GM21447 (cell line): ENCODE data around the gene SRSF8.

Experiments
- ATAC-seq: cut with Tn5 transposase; IDR thresholded peaks from one replicate; pipeline ENCODE4 v1.9.1; 2021; ENCODE audit not compliant: unreplicated experiment

The SRSF8 gene

DNA sequence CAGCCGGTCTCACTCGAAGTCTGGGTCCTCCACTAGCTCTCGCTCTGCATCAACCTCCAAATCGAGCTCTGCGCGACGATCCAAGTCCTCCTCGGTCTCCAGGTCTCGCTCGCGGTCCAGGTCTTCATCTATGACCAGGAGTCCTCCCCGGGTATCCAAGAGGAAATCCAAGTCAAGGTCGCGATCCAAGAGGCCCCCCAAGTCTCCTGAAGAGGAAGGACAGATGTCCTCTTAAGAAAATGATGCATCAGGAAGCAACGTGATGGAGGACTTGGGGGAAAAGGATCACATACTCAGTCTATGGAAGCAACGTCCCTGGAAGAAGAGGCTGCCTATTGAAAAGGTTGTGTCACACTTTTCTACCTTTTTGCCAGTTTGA, 1.1 kb downstream of the SRSF8 start:
- peak; percentile 3 for ATAC-seq

DNA sequence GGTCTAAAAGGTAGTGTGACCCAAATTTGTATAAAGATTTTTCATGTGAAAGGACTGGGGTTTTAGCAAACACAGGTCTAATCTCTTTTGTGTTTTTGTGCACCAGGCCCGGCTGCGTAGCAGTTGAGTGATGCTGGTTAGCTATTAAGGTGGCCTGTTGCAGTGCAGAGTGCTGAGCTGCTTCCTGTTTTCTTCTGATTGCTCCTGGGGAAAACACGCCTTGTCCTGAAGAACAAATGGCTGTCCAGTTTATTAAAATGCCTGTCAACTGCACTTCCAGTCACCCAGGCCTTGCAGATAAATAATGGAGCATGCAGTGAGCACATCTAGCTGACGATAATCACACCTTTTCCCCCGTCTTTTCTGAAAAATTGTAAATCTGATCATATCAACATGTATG, 1.8 kb downstream of the SRSF8 start:
- ATAC-seq = peak; percentile 82

DNA sequence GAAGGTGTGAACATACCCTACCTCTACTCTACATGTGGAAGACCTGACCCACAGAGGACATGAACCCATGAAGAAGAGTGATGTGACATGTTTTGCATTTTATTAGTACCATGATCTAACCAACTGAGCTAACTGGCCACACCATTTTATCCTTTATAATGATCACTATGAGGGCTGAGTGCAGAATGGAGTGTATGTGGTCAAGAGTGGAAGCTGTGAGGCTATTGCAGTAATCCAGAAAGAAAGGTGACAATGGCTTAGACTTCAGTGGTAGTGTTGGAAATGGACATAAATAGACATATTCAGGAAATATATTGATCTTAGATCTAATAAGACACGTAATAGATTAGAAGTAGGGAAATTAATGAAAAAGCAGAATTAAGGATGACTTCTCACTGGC, 3.8 kb downstream of the SRSF8 start:
- ATAC-seq = no peak

DNA sequence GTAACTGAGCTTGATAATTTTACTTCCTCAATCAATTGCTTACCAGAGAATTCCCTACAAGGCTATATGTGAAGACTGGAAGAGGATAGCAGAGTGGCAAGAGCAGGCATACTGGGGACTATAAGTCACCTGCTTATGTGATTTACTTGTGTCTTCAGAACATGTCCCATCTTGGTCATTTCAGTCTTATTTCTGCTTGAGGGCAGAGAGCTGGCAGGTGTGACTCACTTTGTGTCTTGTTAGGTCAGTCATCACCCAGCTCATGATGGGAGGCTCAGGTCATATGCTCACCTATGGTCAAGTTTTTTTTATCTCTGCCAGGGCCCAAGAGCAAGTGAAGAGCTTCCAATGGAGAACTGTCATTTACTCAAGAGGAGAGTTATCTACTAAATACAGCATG, 6.2 kb downstream of the SRSF8 start:
- ATAC-seq = no peak

DNA sequence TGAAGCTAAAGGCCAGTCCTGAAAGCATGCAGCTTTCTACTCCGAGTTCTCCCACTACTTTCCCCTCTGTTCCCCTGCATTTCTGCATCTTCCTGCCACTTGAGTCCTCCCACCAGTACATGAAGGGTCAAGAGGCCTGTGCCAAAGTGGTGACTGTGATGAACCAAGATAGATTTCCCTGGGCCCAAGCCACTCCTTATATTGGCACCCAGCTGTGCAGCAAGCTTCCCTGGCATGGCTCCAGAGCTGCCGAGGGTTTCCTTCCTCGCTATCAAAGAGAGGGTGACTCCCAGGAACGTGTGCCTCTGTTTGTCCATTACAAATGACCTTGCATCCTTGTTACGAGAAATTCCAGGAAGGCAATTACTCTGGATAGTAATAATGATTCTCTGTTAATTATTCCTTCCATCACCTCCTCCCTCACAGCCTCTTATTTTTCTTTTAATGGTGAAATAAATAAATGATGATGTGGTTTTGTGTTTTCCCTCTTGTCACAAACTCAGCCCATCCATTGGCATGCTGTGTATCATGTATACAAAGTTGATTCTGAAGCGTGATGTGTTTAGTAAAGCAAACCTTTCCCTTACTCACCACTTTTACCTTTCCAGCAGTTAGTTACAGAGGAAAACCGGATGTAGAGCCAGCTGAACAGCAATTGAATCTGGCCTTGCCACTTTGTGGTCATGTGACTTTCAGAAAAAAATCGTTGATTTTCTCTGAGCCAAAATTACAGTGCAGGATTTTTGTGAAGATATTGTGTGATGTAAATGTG, 8.3 kb downstream of the SRSF8 start:
- no peak for ATAC-seq

DNA sequence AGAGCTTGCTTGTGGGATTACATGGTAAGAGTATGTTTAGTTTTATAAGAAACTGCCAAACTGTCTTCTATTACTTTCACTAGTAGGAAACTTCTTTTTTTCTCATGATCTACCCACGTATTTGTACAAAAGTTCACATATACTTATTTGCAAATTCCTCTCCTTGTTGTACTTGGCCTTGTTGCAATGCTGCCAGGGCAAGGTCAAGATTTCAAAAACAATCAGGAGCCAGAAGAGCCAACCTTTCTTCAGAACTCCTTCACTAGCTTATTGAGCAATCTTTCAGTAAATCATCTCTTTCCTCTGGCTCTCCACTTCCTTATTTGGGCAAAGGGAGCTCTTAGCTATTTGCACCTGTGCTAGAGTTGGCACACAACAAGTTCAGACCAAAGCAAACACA, 9.7 kb downstream of the SRSF8 start:
- peak; percentile 77 for ATAC-seq

DNA sequence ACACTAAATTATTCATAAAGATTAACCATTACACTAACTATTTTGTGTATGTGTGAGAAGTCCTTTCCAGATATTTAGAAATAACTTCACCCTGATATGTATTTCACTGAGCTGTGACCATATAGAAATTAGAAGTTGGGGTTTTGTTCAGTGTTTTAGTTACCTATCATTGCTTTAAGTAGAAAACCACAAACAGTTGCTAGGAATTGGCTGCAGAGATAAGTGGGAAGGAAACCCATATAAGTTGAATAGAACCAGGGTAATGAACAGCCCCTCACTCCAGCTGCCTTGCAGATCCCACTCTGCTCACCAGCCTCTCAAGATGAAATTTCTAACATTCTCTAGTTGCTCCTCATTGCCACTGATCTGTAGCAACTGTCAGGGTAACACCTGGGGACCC, 10.3 kb downstream of the SRSF8 start:
- no peak for ATAC-seq

DNA sequence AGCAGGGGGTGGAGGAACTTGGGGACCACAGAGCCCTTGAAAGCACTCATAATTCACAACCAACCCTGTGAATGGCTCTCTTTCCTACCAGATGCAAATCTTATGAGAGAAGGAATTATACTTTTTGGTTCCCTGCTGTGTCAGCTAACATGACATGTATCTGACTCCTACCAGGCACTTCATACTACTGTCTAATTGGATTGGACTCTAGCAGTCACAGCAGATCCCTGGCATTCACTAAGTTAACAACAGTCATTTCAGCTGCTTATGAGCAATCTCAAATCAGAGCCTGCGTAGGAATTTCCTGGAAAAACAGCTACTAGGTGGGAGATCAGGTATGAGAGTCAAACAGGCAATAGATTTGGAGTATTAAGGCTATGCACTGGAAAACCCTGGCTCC, 11.8 kb downstream of the SRSF8 start:
- no peak for ATAC-seq

DNA sequence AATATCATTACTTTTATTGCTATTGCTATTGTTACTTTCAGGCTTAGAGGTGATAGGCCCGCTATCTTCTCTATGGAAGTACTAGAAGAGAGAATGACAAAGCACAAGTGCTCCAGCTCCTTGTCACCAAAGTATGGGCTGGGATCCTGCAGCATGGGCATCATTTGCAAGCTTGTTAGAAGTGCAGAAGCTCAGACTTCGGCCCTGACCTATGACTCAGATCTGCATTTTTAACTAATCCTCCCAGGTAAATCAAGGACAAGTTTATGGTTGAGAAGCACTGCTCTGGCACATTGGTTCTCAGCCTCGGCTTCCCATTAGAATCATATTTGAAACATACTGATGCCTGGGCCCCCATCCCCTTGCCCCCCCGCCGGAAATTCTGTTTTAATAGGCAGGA, 14.3 kb downstream of the SRSF8 start:
- ATAC-seq = no peak

DNA sequence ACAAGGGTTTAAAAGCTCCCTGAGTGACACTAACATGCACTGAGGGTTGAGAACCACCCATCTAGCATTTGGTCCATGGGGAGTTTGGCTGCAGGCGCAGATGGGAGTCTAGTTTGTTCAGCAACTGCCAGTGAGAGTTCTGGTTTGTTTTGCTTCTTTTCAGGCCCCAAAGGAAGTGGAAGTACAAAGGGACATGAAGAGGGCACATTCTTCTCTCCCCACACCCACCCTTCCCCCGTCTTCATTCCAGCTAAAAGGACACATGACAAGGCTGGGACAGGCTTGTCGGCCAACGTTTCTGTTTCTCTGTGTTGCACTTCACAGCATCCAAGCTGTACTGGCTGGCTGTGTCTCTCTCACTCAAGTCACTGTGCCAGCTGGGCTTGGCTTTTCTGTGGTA, 14.7 kb downstream of the SRSF8 start:
- ATAC-seq = no peak

DNA sequence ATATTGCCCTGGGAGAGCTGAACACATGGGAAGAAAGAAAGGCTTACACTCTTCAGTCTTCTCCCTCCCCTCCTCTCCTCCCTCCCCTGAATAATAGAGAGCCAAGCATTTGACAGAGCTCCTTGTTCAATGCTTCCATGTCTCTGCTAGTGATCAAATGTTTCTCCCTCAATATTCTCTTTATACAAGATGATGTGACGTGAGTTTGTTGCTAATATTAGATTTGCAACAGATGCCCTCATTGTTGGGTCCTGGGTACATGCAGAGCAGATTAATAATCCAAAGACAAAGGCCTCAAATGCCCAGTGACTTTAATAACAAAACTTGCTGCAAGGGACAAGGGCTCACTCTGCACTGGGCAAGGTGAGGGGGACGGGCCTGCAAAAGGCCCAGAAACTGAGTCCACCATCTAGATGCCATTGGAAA, 15.9 kb downstream of the SRSF8 start:
- ATAC-seq = no peak

DNA sequence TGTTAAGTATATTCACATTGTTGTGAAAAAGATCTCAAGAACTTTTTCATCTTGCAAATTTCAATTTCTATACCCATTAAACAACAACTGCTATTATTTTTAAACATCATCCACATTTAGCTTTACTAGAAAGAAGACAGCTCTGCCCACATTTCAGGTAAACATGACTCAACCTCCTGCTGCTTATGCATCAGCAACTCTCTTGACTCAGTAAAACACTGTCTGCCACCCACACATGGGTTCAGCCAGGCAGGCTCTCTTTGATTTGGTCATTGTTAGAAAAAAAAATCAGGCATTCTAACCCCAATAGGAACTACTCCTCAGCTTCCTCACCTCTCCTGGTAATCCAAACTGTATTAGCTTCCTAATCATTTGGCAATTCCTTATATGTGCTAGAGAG, 17.8 kb downstream of the SRSF8 start:
- ATAC-seq = peak; percentile 42

DNA sequence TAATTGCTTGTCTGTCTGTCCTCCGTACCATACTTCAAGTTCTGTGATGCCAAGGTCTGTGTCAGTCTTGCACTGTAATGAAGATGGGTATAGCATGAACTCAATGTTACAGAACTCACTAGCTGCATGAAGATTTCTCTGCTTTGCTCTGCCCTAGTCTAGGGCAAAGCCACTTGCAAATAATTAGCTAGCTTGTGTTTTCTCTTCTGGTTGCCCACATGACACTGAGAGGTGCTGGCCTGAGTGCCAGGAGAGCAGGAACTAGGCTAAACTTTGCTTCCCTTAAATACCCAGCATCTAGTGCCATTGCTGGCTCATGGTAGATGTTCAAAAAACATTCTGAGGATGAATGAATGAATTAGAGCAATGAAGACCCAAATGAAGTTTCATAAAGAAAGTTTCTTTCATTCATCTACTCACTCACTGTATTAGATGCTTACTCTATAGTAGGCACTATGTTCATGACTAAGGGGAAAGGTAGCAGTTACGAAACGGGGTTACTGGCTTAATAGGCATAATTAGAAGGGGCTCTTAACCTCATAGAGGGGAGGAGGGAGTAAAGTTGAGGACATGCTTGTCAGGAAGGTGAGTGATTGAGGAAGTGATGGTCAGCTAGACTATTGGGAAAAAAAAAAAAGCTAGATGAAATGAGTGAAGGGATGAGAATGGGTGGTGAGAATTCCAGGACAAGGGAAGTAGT, 18.5 kb downstream of the SRSF8 start:
- ATAC-seq = peak; percentile 14

DNA sequence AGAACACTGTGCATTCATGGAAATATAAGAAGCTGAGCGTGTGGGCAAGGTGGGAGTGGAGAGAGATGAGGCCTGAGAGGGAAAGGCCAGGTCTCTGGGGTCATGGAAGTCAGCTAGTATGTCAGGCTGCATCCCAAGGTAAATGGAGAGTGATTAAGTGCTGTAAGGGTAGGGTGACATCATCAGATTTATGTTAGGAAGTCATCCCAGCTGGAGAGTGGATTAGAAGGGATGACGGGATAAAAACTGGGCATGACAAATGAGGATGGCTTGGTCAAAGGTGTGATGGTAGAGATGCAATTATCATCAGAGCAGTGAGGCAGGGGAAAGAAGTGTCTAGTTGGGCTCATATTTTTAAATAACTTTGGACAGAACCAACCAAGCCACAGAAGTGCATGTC, 19.4 kb downstream of the SRSF8 start:
- no peak for ATAC-seq

DNA sequence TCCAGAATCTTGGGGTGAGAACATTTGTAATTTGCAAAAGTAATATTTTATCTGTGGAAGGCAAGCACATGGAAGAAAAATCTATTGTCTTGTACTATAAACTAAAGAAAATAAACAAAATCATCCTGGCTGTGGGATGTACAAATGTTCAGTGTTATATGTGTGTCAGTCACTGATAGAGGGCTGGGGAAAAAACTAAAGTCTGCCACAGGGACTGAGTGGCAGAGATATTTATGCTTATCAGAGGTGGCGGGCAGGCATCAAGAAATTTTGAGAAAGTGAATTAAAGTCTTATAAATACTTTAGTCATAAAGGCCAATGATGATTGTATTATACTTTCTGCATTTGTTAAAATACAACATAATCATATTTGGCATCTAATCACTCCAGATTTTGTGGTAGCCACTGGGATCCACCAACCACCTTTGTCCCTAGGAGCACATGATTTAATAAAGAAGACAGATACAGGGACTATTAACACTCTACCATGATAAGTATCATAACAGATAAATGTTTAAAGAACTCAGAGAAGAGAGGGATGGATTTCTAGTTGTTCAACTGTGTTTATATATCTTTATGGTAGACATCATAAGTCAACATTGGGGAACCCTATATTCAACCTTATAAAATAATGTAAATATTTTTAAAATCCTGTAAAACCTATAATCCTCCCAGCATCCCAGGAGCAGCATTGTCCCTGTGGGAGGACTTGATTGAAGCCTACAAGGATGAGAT, 20.3 kb downstream of the SRSF8 start:
- ATAC-seq = no peak

DNA sequence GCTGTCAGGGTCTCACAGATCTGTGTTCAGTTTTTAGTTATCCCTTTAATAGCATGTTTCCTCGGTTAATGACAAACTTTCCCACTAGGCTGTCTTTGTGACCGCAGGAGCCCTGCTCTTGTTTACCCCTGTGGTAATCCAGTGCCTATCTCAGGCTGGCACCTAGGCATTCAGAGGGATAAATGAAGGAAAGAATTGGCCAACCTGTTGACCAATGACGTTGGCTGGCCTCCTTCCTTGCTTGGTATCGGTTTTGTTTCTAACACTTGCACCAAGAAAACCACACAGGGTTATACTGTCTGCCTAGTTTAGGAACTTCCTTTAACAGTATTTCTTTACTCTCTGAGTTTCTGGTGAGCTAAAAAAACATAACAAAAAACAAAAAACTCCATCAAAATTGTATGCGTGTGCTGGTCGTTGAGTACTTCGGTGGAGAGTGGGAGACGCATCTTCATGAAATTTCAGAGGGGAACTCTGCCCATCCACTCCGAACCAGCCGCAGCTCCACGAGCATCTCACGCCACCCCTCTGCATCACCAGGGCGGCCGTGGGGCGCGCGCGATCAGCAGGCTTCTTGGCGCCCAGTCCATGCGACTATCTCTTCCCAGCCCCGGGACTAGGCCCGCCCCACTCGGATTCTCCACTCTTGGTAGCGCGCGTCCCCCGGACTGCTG, 22.4 kb downstream of the SRSF8 start:
- ATAC-seq = peak; percentile 43

DNA sequence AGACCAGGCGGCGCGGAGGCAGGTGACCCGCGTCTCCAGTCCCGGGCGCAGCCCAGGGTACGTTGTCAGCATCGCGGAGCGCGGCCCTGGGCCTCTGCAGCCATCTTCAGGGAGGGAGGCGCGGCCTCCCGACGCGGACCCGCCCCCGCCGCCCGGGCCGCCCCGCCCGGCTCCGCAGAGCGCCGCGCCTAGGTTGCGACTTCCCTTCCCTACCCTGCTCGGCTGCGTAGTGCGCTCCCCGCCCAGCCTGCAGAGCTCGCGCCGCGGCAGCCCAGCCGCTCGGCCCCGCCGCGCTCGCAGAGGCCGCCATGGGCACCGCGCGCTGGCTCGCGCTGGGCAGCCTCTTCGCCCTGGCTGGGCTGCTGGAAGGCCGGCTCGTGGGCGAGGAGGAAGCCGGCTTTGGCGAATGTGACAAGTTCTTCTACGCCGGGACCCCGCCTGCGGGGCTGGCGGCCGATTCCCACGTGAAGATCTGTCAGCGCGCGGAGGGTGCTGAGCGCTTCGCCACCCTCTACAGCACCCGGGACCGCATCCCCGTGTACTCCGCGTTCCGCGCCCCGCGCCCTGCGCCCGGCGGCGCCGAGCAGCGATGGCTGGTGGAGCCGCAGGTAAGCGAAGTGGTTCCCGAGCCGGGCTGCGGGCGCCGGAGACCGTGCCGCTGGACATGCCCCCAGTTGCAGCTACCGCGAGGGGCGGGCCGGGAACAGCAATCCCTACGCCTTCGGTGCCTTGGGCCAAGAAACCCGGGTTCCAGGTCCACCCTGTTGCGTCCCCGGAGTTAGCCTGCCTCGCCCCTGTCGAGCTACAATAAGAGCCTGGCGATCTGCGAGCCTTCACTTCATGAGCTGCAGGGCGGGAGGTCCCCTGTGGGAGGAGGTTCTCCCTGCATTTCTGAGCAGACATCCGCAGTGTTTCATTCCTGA, 23.2 kb downstream of the SRSF8 start, which contains the start of gene ENDOD1:
Gene ENDOD1, plus strand, starts transcription at position 227 of the 923 bp plus-strand sequence. Its CDS starts 82 bp downstream, at position 309.
- ATAC-seq = peak; percentile 76

DNA sequence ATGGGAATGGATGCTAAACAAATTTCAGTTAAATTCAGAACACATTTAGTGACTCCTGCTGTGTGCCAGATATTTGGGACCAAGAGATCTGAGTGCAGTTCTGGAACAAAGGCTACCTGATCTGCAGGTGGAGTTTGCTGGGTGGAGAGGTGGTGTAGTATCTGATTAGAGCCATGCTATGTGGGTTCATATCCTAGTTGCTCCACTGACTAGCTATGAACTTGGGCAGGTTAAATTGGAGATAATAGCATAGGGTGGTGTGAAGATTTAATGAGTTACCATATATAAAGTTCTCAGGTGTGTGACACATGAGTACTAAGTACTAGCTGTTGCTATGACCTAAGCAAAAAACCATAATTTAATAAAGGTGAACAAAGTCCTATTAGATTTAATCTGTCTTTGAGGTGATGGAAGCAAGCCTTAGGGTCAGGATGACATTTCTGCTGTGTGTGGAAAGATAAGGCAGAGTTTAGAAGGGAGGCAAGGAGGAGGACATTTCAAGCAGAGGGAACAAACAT, 25.0 kb downstream of the SRSF8 start:
- ATAC-seq = no peak

DNA sequence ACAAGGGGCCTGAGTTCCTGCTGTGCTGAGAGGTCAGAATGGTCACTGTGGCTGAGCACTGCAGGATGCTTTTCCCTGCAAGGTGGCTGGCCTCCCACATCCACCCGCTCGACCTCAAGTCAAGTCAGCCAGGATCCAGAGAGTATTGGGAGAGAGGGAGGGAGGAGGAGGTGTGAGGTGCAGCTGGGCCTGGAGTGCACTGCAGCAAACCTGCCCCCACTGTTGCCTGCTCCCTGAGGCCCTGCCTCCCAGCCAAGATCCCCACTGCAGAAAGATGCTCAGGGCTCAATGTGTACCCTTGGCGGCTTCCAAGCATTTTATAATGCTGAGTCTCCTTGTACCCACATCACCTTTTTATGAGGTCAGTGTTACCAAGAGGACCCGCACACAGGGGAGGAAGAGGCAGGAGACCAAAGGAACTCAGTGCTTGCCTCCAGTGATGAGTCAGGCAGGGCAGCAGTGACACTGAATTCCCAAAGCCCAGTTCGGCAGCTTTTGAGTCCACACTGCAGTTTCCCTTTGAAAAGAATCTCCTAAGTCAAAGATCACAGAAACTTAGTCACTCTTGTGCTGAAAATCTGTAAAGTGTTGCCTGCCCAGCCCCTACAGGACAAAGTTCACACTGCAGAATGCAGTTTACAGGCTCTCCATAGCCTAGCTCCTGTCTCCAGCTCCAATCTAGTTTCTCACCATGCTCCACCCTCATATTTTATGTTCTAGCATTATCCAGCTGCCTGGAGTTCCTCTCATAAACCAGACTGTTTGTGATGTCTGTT, 26.0 kb downstream of the SRSF8 start:
- no peak for ATAC-seq
